ENCODE data around the gene MID1.

Gene MID1

GRCh38 chrX:10620121-10620699 lies at the start of gene MID1:
MID1 (minus strand) TSS chrX:10620585; CDS start chrX:10567547, 53,038 bp downstream.
- in situ Hi-C loops (cut with HindIII; ENCODE audit: low pct_ligation_motif_present, low pct_unique_long_range_greater_than_20kb, low sequenced_read_pairs), result no loop called here
- peak; percentile 65 for DNase-seq

- no peak for DNase-seq
- in situ Hi-C loops (cut with HindIII; ENCODE audit: low pct_ligation_motif_present, low pct_unique_long_range_greater_than_20kb, low sequenced_read_pairs), result no loop called here
Measured at GRCh38 chrX:10667143-10667542, 46.8 kb upstream of the MID1 start.

DNA sequence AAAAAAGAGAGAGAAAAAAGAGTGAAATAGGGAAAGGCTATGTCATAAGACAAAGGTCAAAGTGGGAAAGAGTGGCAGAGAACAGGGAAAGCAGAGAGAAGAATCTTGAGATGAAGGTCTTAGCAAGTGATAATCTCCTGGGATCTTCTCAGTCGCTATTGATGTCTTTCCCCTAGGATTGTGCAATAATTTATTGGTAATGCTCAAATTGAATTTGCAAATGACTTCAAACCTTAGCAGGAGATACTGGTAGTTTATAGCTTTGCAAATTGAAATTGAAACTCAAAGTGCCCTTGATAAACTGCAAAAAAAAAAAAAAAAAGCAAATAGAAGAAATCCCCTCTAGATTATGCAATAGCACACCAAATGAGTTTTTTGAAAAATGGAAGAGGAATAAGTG lies 45.7 kb upstream of the MID1 start:
- in situ Hi-C loops (cut with HindIII; ENCODE audit: low pct_ligation_motif_present, low pct_unique_long_range_greater_than_20kb, low sequenced_read_pairs), result no loop called here
- no peak for DNase-seq

DNA sequence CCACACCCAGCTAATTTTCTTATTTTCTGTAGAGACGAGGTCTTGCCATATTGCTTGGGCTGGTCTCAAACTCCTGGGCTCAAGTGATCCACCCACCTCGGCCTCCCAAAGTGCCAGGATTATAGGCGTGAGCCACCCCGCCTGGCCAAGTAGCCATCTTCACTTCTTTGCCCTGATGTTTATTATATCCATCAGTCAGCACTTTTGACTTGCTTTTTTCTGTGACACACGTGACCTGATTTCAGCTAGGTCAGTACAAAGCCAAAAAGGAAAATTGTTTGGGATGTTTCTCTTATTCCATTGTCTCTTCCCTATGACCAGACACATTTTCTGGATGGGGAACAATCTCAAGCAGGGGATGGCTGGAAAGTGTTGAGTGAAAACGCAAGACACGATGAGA lies 45.3 kb upstream of the MID1 start:
- DNase-seq, result no peak
- in situ Hi-C loops (cut with HindIII; ENCODE audit: low pct_ligation_motif_present, low pct_unique_long_range_greater_than_20kb, low sequenced_read_pairs), result no loop called here

DNA sequence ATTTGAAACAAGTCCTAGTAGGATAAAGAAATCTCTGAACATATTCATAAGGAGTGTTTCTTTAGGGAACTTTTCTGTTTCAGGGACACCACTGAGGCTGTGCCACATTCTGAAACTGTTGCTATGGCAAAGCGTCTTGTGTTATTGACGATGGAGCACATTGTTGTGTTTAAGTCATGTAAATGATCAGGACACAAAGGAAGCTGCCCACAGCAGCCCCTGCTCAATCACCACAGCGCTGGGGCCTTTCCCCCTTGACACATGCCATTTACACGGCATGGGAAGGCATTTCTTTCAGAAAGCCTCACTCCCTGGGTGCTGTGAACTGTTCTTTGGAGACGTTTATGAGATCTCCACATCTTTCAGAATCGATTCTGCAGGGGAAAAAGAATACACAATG lies 39.8 kb upstream of the MID1 start:
- in situ Hi-C loops (cut with HindIII; ENCODE audit: low pct_ligation_motif_present, low pct_unique_long_range_greater_than_20kb, low sequenced_read_pairs), result no loop called here
- DNase-seq, result no peak

GRCh38 chrX:10656214-10656613 lies 35.8 kb upstream of the MID1 start:
- in situ Hi-C loops (cut with HindIII; ENCODE audit: low pct_ligation_motif_present, low pct_unique_long_range_greater_than_20kb, low sequenced_read_pairs), result no loop called here
- DNase-seq, result no peak

- no peak for DNase-seq
- in situ Hi-C loops (cut with HindIII; ENCODE audit: low pct_ligation_motif_present, low pct_unique_long_range_greater_than_20kb, low sequenced_read_pairs), result no loop called here
Measured at GRCh38 chrX:10654960-10655359, 34.6 kb upstream of the MID1 start.

DNA sequence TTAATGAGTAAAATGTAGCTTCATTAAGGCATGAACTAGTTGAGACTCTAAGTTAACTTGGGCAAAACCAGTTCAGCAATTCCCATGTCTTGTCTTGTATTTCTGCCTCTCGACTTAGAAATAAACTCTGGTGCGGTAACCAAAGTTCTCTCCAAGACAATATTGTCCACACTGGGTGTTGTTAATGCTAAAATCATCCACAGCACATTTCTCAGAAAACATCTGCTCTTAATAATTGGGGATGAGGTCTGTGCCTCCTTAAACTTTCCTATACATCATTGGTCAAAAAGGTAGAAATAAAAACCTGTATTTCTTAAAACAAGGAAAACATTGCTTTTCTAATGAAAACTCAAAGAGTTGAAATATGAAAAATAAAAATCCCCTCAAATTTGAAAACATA lies 32.9 kb upstream of the MID1 start:
- no peak for DNase-seq
- in situ Hi-C loops (cut with HindIII; ENCODE audit: low pct_ligation_motif_present, low pct_unique_long_range_greater_than_20kb, low sequenced_read_pairs), result no loop called here

DNA sequence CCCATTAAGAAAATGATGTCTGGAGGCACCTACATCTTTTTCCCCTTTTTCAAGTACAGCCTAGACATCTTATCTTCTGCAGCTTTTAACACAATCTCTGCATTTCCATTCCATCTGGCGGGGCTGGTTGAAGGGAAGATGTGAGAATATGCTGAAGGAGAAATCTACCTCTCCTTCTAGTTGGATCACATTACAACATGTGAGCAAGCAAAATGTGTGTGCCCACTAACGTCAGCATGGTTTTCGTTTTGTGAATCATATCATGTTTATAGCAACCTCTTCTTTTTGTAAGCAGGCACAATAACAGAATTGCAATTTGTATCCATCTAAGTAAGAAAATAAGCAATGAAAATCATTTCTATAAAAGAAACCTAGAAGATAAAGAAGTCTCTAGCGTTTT lies 28.9 kb upstream of the MID1 start:
- in situ Hi-C loops (cut with HindIII; ENCODE audit: low pct_ligation_motif_present, low pct_unique_long_range_greater_than_20kb, low sequenced_read_pairs), result no loop called here
- no peak for DNase-seq

GRCh38 chrX:10648614-10649013 lies 28.2 kb upstream of the MID1 start:
- in situ Hi-C loops (cut with HindIII; ENCODE audit: low pct_ligation_motif_present, low pct_unique_long_range_greater_than_20kb, low sequenced_read_pairs), result no loop called here
- DNase-seq, result no peak

- in situ Hi-C loops (cut with HindIII; ENCODE audit: low pct_ligation_motif_present, low pct_unique_long_range_greater_than_20kb, low sequenced_read_pairs), result no loop called here
- no peak for DNase-seq
Measured at GRCh38 chrX:10636851-10637250, 16.5 kb upstream of the MID1 start.

GRCh38 chrX:10636337-10636736 lies 16.0 kb upstream of the MID1 start:
- in situ Hi-C loops (cut with HindIII; ENCODE audit: low pct_ligation_motif_present, low pct_unique_long_range_greater_than_20kb, low sequenced_read_pairs), result no loop called here
- peak; percentile 66 for DNase-seq

DNA sequence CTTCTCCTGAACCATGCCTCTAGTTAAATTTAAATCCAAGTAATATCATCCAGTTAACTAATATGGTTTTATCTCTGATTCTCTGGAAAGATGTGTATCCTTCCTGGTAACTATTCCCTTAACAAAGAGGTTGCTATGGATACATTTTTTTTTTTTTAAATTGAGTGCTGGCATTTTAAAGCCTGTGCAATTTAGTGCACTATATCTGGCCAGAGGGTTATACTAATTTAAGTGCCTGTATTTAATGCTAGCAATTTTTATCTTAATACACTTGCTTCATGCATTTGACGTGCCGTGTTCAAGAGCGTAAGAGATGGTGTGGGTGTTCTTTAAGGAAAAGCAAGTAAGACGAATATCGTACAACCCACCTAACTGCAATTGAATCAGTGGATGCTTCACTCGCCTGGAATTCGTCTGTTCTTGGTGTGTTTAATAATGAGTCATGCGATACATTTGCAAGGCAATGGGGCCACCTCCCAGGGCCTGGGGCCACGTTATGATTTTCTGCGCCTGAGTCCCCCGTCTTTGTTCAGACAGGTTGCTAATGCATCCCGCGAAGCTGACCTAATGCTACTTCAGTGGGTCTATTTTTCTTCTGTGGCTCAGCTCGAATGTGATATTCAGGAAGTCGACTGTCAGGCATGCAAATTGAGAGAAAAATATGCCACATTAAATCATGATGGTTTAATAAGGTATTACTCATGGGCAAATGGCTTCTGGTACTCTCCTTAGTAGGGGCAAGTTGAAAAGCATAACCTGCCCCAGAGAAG lies 14.2 kb upstream of the MID1 start:
- DNase-seq, result peak; percentile 81

GRCh38 chrX:10633722-10634121 lies 13.3 kb upstream of the MID1 start:
- in situ Hi-C loops (cut with HindIII; ENCODE audit: low pct_ligation_motif_present, low pct_unique_long_range_greater_than_20kb, low sequenced_read_pairs), result no loop called here
- peak; percentile 83 for DNase-seq

More for the DNA sequence above, 14.2 kb upstream of the MID1 start:
- in situ Hi-C loops (cut with HindIII; ENCODE audit: low pct_ligation_motif_present, low pct_unique_long_range_greater_than_20kb, low sequenced_read_pairs), result no loop called here

DNA sequence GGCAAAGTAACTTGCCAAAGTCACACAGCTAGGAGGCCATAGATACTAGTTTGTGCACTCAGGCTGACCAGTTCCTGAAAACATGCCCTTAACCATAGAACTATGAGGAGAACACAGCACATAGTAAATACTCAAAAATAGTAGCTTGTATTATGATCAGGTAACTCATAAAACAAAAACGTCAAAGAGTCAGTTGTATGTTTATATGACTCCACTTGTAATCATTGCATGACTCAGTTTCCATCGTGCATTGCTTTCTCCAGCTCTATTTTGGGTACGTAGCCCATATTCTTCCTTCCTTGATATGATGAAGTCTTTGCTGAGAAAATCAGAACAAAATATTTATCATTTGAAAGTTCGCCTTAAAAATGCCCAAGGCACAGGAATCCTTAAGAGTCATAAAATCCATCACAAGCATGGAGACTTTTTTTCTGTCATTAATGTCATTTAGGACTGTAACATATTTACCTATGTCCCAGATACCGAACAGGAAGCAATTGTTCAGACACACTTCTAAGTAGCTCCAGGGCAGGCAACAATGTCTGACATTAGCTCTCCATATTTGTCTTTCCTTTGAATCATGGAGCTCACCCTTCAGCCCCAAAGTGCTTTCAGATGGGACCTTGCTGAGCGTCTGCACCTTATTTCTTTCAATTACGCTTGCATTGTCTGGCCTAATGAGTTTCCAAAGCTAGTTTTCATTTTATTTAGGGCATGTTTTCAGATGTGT lies 11.2 kb upstream of the MID1 start:
- DNase-seq, result no peak

DNA sequence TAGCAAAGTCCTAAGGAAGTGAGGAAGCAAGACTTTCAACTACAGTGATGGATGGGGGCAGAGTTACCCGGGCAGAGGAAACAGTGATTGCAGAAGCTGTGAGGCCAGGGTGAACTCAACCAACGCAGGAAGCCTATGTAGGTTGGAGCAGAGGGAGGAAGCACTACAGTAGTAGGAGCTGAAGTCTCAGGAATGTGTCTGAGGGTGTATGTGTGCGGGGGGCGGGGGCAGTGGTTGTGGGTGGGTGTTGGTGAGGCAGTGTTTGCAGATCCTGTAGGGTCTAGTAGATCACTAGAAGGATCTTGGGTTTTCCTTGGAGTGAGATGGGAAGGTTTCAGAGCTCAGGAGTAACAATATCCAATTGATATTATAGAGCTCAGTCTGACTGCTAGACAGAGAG lies 9.9 kb upstream of the MID1 start:
- in situ Hi-C loops (cut with HindIII; ENCODE audit: low pct_ligation_motif_present, low pct_unique_long_range_greater_than_20kb, low sequenced_read_pairs), result no loop called here
- no peak for DNase-seq

More for the DNA sequence above, 11.2 kb upstream of the MID1 start:
- in situ Hi-C loops (cut with HindIII; ENCODE audit: low pct_ligation_motif_present, low pct_unique_long_range_greater_than_20kb, low sequenced_read_pairs), result no loop called here

- no peak for DNase-seq
- in situ Hi-C loops (cut with HindIII; ENCODE audit: low pct_ligation_motif_present, low pct_unique_long_range_greater_than_20kb, low sequenced_read_pairs), result no loop called here
Measured at GRCh38 chrX:10629905-10630304, 9.5 kb upstream of the MID1 start.

- in situ Hi-C loops (cut with HindIII; ENCODE audit: low pct_ligation_motif_present, low pct_unique_long_range_greater_than_20kb, low sequenced_read_pairs), result no loop called here
- DNase-seq, result no peak
Measured at GRCh38 chrX:10628906-10629305, 8.5 kb upstream of the MID1 start.

DNA sequence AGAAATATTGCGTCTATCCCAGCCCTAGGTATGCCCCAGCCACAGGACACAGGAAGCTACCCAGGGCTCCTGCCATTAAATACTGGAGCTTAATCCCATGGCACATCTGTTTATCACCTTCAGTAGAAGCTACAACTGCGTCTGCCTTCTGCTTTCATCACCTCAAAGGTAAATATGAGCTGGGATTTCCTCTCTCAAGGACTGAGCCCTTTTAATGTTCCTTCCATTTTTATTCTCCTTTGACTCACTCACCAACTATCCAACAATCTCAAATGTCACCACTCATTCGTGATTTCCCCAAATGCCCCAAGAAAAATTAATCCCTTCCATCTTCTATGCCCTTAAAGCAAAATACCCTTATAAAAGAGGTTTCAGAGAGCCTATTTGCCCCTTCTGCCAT lies 1.8 kb upstream of the MID1 start:
- in situ Hi-C loops (cut with HindIII; ENCODE audit: low pct_ligation_motif_present, low pct_unique_long_range_greater_than_20kb, low sequenced_read_pairs), result no loop called here
- DNase-seq, result no peak

All from ACHN (cell line).